GM18517 (cell line): ENCODE data around the gene TBR1.

Experiments
- ATAC-seq: cut with Tn5 transposase; IDR thresholded peaks from one replicate; pipeline ENCODE4 v1.9.1; 2021; ENCODE audit warnings: mild to moderate bottlenecking, moderate library complexity; ENCODE audit not compliant: unreplicated experiment

Gene TBR1

GRCh38 chr2:161426922-161427663, 11.0 kb downstream of the TBR1 start:
- no peak for ATAC-seq

- ATAC-seq = no peak
These were observed 11.8 kb downstream of the TBR1 start for GRCh38 chr2:161427664-161428587.

- no peak for ATAC-seq
These were observed 14.3 kb downstream of the TBR1 start for GRCh38 chr2:161430386-161430785.

- ATAC-seq = no peak
These were observed 16.0 kb downstream of the TBR1 start for GRCh38 chr2:161432107-161432506.

- no peak for ATAC-seq
These were observed 18.0 kb downstream of the TBR1 start for GRCh38 chr2:161434118-161434517.

GRCh38 chr2:161436411-161436810, 20.3 kb downstream of the TBR1 start:
- ATAC-seq = no peak

GRCh38 chr2:161438598-161438997, 22.5 kb downstream of the TBR1 start:
- no peak for ATAC-seq

GRCh38 chr2:161445097-161445496, 29.0 kb downstream of the TBR1 start:
- no peak for ATAC-seq

GRCh38 chr2:161448431-161448830, 32.3 kb downstream of the TBR1 start:
- ATAC-seq = no peak

- ATAC-seq = no peak
These were observed 55.5 kb downstream of the TBR1 start for GRCh38 chr2:161471631-161472030.

- ATAC-seq = no peak
These were observed 58.8 kb downstream of the TBR1 start for GRCh38 chr2:161474920-161475319.
